Medulla oblongata (tissue), 1 donor: ENCODE results near the gene CCR3.

Experiments used
- DNase-seq: peaks from one replicate; pipeline ENCODE4 v3.0.0-alpha.2; 2015; ENCODE audit errors: extremely low spot score

Gene CCR3

DNA sequence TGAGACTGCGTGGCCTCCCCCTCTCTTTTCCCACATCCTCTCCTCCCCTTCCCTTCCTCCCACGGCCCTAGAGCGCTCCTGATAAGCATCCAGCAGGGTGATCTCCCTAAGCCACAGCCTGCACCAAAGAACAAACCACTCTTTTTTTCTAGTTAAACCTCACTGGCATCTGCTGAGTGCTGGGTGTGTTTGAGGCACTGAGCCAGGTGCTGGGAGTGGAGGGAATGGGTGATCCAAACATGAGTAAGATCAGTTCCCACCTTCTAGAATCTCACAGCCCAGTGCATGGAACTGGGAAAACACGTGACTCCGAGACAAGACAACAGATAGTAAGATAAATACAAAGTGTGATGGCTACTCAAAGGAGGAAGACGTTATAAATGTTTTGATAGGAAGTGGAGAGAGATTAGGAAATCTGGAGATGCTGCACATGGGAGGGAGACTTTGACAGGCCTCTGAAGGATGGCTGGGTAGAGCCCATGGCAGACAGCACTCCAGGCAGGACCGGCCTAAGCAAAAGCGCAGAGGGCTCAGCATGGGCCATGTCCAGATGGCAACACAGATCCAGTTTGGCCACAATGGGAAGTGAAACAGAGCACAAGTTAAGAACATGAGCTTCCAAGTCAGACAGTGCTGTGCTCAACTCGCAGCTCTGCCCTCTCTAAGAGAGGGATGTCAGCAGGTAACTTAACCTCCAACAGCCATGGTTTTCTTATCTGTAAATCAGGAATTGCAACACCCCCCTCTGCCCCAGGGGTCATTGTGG lies 55.6 kb downstream of the CCR3 start:
- peak; percentile 64 for DNase-seq

DNA sequence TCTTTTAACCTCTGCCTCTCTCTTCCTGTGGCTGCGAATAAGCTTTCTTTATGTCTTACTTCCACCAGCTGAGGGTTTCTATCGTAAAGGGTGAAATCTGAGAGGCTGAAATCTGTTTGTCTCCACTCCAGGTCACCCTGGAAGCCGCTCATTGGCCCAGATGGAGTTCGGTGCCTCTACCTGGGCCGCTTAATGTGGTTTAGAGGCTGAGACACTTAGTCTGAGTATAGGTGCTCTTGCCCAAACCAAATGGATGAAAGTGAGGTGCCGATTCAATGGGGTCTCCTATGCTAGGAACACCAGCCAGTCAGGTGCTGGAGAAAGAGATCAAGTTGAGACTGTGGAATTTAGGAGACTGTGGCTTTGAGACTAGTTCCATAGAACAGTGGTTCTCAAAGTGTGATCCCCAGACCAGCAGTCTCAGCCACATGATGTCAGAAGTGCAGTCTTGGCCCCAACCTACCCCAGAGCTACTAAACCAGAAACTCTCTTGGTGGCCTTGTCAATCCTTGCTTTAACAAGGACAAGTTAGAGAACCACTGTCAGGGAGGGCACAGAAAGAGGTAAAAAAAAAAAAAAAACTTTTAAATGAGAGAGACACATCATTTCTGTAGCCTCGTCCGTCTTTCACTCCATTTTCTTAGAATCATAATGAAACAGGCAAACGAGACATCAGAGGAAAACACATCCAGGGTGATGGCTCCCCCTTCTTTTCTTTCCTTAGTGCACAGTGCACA lies 56.8 kb downstream of the CCR3 start:
- no peak for DNase-seq

DNA sequence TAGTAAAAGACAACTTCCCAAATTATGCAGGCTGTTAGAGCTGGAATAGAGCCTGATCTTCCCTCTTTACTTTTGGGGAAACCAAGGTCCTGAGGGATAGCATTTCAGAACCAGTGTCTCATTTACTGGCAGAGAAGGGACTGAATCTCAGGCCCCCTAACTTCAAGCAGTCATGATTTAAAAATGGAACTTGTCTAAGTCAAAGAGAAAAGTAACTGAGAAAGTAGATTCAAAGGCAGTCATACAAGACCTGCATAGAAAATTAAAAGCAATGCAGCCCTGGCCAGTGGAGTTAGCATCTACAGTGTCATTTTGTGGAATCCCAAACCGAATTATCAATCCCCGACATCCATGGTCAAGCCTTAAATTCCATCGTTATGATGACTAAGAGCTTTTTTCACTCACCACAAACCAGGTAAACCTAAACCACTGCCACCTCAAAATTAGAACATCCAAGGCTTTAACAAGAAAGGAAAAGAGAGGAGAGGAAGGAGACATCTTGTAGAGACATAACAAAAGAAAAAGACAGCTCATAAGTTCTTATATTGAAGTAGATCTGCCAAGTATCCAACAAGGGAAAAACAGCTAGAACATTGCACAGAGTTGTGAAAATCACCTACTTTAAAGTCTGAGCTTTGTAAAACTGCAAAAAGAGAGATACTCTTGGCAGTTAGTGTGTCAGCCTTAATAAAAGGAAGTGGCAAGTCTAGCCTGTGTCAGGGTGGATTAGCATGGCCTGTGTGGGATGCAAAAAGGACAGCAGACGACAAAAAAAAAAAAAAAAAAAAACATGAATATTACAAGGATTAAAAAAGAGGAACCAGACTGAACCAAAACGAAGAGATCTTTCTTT lies 57.6 kb downstream of the CCR3 start:
- peak; percentile 20 for DNase-seq

DNA sequence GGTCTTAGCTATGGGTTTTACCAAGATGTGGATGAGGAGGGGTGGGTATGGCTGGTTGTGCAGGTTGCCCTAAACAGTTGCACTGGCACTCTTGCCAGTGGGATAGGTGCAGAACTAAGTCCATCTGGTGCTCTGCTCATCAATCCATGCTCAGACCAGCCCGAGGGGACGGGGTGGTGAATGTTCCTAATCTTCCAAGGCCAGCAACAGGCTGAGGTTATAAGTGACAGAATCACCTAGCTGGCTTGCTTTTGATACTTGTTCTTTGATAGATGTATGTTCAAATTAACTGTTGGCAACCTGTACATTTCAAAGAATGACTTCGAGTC lies 58.2 kb downstream of the CCR3 start:
- no peak for DNase-seq

DNA sequence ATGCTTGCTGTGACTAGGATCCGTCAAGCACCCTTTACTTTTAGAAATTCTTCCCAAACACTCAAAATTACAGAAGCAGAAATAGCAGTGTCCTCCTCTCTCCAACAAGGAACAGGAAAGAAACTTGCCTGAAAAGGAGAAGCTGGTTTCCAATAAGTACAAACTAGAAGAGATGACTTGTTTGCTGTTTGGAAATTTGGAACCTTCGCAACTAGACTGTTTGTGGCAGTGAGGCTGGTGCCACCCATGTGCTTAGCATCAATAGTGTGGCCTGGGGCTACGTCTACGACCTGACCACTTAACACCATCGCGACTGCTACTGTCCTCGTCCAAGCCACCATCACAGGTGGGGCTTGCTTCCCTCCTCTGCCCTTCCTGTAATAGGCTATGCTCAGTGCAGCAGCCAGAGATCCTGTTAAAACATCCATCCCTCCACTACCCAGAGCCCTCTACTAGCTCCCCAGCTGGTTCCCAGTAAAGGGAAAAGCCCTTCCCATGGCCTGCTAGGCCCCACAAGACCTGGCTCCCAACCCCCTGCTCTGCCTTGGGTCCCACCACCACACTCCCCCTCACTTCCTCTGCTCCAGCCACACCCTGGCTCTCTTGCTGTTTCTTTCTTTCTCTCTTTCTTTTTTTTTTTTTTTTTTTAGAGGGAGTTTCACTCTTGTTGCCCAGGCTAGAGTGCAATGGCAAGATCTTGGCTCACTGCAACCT lies 59.0 kb downstream of the CCR3 start:
- DNase-seq: peak; percentile 23

DNA sequence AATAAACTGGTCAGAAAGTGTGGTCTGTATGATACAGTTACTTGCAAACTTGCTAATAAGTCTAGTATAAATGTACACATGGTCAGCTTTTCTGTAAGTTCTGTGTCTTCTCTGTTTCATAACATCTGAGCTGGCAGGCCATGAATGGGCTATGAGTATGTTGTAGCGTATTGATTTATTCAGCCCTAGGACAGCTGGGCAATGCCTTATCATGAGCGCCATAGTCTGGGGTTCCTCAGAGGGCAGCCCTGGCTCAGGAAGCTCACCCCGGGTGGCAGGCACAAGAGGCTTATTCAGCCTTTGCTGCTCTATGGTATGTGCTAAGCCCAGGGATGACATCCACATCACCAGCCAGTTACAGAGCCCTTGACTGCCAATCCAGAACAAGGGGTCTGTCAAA lies 61.0 kb downstream of the CCR3 start:
- no peak for DNase-seq

DNA sequence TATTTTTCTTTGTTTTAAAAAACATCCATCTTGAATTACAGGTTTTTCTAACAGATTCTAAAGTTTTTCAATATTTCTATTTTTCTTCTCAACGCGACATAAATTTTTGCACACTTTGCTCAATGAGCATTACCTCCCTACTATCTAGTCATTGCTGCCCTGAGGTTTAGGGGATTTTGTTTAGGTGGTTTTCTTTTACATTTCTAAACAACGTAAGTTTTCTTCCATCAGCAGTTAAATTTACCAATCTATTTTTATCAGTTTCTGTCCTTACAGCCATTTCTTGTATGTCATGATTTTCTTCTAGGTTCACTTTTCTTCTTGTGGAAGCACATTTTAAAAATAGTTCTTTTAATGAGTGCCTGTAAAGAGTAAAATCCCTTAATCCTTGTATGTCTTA lies 62.5 kb downstream of the CCR3 start:
- no peak for DNase-seq

DNA sequence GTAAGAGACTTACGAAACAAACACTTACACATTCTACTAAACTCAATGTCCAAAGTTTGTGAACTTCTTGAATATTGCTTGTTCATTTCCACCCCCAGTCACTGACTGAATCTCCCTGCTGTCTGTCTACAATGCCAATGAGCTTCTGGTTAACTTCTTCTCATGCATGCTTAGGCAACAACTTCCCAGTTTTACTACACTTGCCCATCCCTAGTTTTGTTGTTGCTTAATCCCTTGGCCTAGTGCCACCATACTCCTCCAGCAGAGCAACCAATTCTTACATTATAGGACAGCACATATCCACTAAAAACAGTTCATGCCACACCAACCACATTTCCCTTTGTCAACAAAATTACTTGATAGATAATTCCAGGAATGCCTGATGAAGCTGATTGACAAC lies 70.7 kb downstream of the CCR3 start:
- DNase-seq: peak; percentile 82

DNA sequence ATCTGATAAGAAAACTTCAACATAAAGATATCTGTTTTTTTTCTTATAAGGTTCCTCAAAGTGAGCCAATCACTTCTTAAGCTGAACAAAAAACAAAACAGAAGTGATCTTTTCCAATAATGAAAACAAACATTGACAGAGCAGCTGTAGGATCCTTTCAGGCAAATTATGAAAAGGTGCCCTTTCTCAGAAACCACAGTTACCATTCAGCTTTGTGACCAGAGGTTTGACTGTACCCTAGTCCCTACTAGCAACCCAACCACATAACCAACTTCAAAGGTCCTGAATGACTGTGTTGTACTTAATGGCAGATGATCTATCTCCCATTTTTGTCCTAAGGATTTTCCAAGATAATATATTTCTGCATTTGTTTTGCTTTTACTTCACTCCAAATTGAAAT lies 72.3 kb downstream of the CCR3 start:
- no peak for DNase-seq

DNA sequence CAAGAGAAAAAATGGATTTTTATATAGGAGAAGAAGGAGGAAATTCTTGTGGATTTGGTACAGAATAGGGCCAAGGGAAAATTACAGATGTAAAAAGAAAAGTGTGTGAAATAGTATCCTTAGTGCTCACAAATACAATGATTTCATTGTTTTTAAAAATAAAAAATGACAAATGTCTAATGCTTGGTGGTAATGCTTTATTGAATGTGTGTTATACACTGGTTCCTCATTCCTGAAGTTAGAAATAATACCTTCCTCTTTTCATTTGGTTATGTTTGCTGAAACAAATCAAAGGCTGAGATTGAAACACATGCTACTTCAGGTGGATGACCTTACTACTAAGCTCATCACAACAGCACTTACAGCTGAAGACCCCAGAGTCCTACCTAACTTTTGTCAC lies 73.9 kb downstream of the CCR3 start:
- DNase-seq: no peak
